Esophagus (tissue), 2 donors: Measurements from ENCODE around the gene CRB2. TPM values are rescaled to one million over a fixed set of nuclear protein-coding genes. Genes with fewer than 3 reads are reported as not detected.

Experiments
- H3K27ac ChIP-seq, 2 donors: one replicate each; pipeline ENCODE4 v1.5.1; 2013; ENCODE audit warnings: low read depth in 2 of 2, mild to moderate bottlenecking in 2 of 2, inconsistent platforms in 1 of 2, low read length in 1 of 2, moderate library complexity in 1 of 2
- H3K27me3 ChIP-seq, 2 donors: one replicate each; pipeline ENCODE4 v1.6.1; 2013; ENCODE audit warnings: low read length in 2 of 2, control low read depth in 1 of 2, mild to moderate bottlenecking in 1 of 2; ENCODE audit not compliant: insufficient read depth in 2 of 2, control insufficient read depth in 1 of 2
- H3K36me3 ChIP-seq, 2 donors: one replicate each; pipeline ENCODE4 v1.6.1; 2013; ENCODE audit warnings: low read length in 1 of 2; ENCODE audit not compliant: control insufficient read depth in 2 of 2, insufficient read depth in 2 of 2
- H3K4me1 ChIP-seq, 2 donors: one replicate each; pipeline ENCODE4 v1.6.1; 2013; ENCODE audit warnings: low read length in 1 of 2; ENCODE audit not compliant: control insufficient read depth in 2 of 2, insufficient read depth in 2 of 2
- H3K4me3 ChIP-seq, 2 donors: one replicate each; pipeline ENCODE4 v1.5.1; 2013; ENCODE audit warnings: low read length in 2 of 2, mild to moderate bottlenecking in 2 of 2, low read depth in 1 of 2, moderate library complexity in 1 of 2
- H3K9me3 ChIP-seq, 2 donors: one replicate each; pipeline ENCODE4 v1.6.1; 2013; ENCODE audit warnings: mild to moderate bottlenecking in 2 of 2, low read depth in 1 of 2, low read length in 1 of 2, moderate library complexity in 1 of 2; ENCODE audit not compliant: control insufficient read depth in 2 of 2, insufficient read depth in 1 of 2
- WGBS, 2 donors: extraction: QIAGEN DNeasy Blood & Tissue Kit; methylation state at CpG; one replicate each; pipeline ENCODE4 v1.1.7; 2013; 5-methylcytosine and 5-hydroxymethylcytosine counted together
- polyA plus RNA-seq, 2 donors: library from polyadenylated mRNA; stranded (reverse); fragments of 200-250 nt; gene quantifications; one replicate each; pipeline ENCODE4 v1.2.3, GENCODE V29; 2013
- donor health status: healthy with polysubstance abuse.
- donor health status: Bipolar disorder and iron deficiency.

Gene CRB2
- polyA plus RNA-seq, 2 donors: 0.01 to 0.02 TPM

DNA sequence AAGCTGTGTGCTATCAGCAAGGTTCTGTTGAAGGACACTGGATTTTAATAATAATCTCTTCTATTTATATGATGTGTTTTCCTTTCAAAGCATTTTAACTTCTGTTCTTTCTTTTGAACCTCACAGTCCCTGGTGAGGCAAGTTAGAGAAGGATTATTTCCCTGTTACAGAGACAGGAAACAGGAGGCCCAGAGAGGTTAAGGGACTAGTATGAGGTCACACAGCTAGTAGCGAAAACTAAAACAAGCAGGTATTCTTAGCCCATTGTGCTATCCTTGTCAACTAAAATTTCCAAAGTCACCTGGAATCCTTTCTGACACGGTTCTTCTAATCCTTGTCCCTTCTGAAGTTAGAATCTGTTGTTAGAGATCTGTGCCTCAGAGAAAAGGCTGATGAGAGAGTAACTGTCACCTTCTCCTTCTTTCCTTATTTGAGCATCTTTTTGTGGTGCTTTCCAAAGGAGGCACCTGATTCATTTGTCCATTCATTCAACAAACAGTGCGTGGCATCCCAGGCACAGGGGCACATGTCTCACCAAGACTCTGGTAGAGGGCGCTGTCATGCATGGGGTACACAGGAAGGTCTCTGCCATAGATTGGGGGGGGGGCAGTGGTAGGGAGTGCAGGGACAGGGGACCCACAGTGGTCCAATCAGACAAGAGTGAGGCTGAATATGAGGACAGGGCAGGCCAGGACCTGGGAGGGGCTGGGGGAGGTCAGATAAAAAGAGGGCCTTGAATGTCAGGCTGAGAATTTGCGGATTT is 61.5 kb downstream of the CRB2 start:
- Histone ChIP-seq H3K36me3 (peaks cover 0 to 6% of the 10 kb centered on the region in 2 donors), H3K27ac (no peak overlapping the region), H3K4me3 (no peak overlapping the region), H3K27me3 (no peaks in the 10 kb centered on the region), H3K4me1 (no peaks in the 10 kb centered on the region), H3K9me3 (no peaks in the 10 kb centered on the region)
- WGBS, 2 donors: 97% methylated on average over 5 of the region's 5 CpGs

DNA sequence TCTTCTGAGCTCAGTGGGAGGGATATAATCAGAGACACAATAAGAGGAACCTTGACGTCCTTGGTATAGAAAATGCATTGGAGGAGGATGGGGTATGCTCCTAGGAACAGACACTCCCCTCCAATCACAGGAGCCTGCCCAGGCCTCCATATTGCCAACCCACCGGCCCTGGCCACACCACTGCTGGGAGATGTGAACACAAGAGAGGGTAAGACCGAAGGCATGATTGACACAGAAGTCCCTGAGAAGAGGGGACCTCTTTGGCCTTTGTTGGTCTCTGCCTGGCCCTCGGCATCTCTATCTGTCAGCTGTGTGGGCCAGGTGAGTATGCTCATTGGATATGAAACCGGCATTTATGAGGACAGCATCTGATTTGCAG is 62.0 kb downstream of the CRB2 start:
- no peaks in the 10 kb centered on the region for H3K4me1 ChIP-seq
- no peak overlapping the region for H3K27ac ChIP-seq
- no peaks in the 10 kb centered on the region for H3K9me3 ChIP-seq
- H3K4me3 ChIP-seq: no peak overlapping the region
- WGBS, 2 donors: 94 to 97% methylated on average over 5 of the region's 5 CpGs
- H3K36me3 ChIP-seq: peaks cover 0 to 6% of the 10 kb centered on the region in 2 donors
- H3K27me3 ChIP-seq: no peaks in the 10 kb centered on the region

DNA sequence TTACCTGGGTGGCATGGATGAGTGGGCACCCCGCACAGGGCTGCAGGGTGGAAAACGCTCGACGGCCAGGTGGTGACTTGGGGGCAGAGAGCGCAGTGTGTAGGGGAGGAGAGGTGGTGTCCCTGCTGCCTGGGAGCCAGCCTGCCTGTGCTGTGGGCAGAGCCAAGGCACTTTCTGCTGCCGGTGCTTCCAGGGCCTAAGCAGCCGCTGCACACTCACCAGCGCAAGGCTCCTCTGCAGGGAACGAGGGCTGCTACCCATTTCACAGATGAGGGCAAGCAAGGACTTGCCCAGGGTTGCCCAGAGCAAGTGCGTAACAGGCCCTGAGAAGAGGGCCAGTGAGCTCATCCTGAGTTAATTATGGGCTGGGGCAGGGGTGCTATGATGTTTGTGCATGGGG is 62.5 kb downstream of the CRB2 start:
- 91% methylated on average over 10 of the region's 10 CpGs for WGBS, 2 donors
- no peak overlapping the region for H3K27ac ChIP-seq
- no peak overlapping the region for H3K4me3 ChIP-seq
- no peaks in the 10 kb centered on the region for H3K9me3 ChIP-seq
- H3K4me1 ChIP-seq: no peaks in the 10 kb centered on the region
- peaks cover 0 to 8% of the 10 kb centered on the region in 2 donors for H3K36me3 ChIP-seq
- H3K27me3 ChIP-seq: no peaks in the 10 kb centered on the region

DNA sequence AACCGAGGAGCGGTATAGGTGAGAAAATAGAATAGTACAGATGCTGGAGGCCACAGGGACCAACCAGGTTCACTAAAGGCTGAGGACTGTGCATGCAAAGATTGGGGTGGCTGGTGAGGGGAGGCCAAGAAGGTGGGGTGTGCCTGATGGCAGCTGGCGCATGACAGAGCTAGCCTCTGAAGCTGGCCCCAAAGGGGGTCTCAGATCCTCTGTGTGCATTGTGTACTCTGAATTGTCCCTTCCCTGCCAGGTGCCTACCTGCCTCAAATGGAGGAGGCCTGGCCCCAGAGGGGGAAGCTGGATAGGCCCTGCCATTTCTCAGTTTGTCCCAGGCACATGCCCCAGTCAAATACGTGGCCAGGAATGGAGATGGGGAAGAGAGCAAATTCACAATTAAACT is 63.1 kb downstream of the CRB2 start:
- Histone ChIP-seq H3K4me1 (no peaks in the 10 kb centered on the region), H3K4me3 (no peak overlapping the region), H3K27me3 (no peaks in the 10 kb centered on the region), H3K36me3 (peaks cover 0 to 8% of the 10 kb centered on the region in 2 donors), H3K9me3 (no peaks in the 10 kb centered on the region), H3K27ac (no peak overlapping the region)
- WGBS, 2 donors: 83 to 92% methylated on average over 4 of the region's 4 CpGs

DNA sequence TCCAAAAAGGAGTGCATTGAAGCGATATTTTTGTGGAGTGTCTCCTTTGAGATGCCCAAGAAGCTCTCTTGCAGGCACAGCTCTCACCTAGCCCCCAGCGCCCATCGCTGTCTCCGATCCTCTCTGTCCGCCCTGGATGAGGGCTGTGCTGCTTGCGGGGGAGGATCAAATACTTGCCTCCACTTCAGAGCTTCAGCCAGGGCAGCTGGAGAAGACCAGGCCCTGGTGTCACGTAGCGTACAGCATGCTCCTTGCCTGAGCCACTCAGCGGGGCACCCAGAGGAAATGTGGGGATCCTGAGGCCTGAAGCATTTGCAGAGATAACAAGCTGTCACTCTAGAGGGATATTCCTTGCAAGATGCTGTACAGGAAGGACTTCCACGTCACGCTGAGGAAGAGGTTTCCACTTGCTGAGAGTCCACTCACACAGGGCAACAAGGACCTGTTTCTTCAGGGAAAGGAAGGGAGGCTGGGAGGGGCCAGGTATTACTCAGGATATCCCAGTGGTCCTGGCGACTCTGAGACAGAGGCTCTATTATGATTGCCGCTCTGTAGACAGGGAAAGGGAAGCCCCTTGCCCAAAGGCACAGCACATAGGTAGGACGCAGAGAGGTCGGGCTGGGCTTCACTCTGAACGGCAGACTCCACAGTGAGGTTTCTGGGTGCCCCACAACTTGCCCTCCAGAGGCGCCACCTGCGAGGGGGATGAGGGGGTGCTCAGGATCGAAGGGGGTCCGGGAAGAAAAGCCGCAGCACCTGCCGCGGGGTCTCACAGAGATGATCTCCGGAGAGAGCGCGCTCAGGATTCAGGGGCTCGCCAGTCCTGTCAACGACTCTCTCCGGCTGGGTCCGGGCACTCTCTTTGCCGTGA is 64.0 kb downstream of the CRB2 start:
- H3K4me1 ChIP-seq: no peaks in the 10 kb centered on the region
- no peaks in the 10 kb centered on the region for H3K9me3 ChIP-seq
- no peaks in the 10 kb centered on the region for H3K27me3 ChIP-seq
- 89 to 91% methylated on average over 31 of the region's 31 CpGs for WGBS, 2 donors
- peaks cover 0 to 8% of the 10 kb centered on the region in 2 donors for H3K36me3 ChIP-seq
- H3K4me3 ChIP-seq: no peak overlapping the region
- no peak overlapping the region for H3K27ac ChIP-seq

DNA sequence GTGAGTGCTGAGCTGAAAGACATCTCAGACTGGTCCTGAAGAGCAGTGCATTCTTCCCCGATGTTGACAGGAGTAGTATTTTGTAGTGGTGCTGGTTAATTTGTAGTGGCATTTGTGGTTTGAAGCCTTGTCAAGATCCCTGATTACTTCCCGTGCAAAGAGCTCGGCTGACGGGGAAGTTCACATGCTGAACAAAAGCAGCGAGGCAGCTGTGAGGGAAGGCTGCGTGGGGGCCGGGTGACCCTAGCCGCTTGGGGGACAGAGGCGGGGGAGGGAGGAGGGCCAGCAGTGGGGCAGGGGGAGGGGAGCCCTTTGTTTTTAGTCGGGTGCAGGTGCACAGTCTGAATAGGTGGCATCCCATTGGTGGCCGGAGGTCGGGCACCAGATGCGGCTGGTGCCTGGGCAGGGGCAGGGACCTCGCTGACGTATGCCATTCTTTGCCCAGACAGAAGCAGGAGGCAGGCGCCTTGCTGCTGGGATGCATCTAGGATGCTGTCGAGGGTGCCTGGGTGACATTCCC is 64.7 kb downstream of the CRB2 start:
- Histone ChIP-seq H3K9me3 (no peaks in the 10 kb centered on the region), H3K27ac (no peak overlapping the region), H3K27me3 (no peaks in the 10 kb centered on the region), H3K4me1 (no peaks in the 10 kb centered on the region), H3K4me3 (no peak overlapping the region), H3K36me3 (peaks cover 0 to 10% of the 10 kb centered on the region in 2 donors)
- WGBS, 2 donors: 73 to 83% methylated on average over 17 of the region's 17 CpGs

DNA sequence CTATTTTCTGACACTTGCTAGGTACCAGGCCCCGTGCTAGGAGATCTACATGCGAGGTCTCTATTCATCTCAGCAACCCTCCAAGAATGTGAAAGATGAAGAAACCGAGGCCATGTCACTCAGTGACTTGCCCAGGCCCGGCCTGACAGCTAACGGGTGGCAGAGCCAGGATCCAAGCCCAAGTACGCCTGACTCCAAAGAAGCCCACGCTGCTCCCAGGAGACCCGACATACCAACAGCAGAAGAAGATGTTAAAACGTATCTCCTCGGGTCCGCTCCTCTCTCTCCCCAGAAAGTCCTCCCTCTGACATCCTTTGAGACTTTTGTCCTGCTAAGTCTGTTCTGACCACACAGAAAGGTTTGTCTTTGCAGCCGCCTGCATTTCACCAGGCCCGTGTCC is 65.2 kb downstream of the CRB2 start:
- no peaks in the 10 kb centered on the region for H3K9me3 ChIP-seq
- H3K36me3 ChIP-seq: peaks cover 0 to 15% of the 10 kb centered on the region in 2 donors
- no peaks in the 10 kb centered on the region for H3K4me1 ChIP-seq
- 92 to 93% methylated on average over 13 of the region's 13 CpGs for WGBS, 2 donors
- H3K4me3 ChIP-seq: no peak overlapping the region
- H3K27ac ChIP-seq: no peak overlapping the region
- H3K27me3 ChIP-seq: no peaks in the 10 kb centered on the region

DNA sequence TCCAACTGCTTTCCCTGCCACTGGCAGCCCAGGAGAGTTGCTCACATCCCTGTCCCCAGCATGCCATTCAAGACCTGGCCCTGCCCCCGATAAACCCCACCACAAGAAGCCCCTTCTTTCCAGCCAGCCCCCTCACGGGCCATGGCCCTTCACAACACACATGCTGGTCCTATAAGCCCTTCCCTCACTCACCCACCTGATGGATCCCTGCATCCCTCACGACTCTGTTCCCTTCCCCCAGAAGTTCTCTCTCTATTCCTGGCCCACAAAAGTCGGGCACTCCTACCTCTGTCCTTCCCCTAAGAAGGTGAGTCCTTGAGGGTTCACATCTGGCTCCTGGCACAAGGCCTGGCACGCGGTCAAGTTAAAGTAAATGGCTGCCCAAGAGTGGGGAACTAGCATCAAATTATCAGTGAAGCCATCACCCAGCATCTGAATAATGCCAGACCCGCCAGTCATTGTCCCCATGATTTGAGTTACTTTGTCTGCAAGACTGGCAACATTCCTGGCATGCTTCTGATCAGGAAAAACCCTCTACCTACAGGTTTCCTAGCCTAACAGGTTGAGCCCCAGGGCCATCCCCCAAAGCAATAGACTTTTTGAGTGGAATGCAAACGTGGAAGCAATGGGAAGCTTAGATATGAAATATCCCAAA is 65.9 kb downstream of the CRB2 start:
- H3K4me1 ChIP-seq: no peaks in the 10 kb centered on the region
- peaks cover 0 to 15% of the 10 kb centered on the region in 2 donors for H3K36me3 ChIP-seq
- WGBS, 2 donors: 87 to 89% methylated on average over 8 of the region's 8 CpGs
- no peak overlapping the region for H3K27ac ChIP-seq
- H3K27me3 ChIP-seq: no peaks in the 10 kb centered on the region
- no peaks in the 10 kb centered on the region for H3K9me3 ChIP-seq
- H3K4me3 ChIP-seq: no peak overlapping the region

DNA sequence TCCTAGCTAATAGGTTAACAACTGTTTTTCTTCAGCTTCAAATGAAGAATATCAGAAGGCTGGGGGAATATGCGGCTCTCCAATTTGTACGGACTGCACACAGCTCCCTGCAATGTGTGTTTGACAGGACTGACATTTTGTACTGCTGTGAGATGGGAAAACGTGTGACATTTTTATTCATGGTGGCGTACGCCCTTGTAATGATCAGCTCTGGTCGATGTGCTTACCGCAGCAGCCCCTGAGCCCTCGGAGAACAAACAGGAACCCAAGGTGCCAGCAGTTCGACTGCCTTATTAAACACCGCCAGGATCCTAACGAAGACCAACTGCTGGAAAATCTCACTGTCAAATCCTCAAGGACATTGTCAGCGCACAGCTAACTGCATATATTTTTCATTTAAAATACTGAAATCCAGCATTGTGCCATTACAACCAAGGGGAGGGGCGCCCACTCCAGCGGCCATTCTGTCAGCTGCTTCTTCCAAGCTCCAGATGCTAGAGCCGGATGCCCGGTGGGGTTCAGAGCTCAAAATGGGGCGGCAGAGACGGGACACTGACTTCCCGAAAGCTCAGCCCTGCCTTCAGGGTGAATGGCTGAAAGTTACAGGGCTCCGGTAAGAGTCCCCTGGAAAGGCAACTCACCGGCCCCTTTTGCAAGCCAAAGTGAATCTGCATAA is 66.8 kb downstream of the CRB2 start:
- 90 to 91% methylated on average over 21 of the region's 21 CpGs for WGBS, 2 donors
- Histone ChIP-seq H3K27ac (no peak overlapping the region), H3K4me3 (no peak overlapping the region), H3K9me3 (no peaks in the 10 kb centered on the region), H3K27me3 (no peaks in the 10 kb centered on the region), H3K36me3 (peaks cover 0 to 15% of the 10 kb centered on the region in 2 donors), H3K4me1 (no peaks in the 10 kb centered on the region)
